OCI-LY7 (cell line): ENCODE measurements around the gene LPP. TPM values are rescaled to one million over a fixed set of nuclear protein-coding genes. Genes with fewer than 3 reads are reported as not detected.

ENCODE experiments used
- BruUV-seq: library from RNA; stranded (reverse); fragments of 400-500 nt; replicated peaks from 2 replicates; lab custom pipeline; 2021; lab: Mats Ljungman, UMichigan
- CTCF ChIA-PET: fragments of 300-600 bp; sonication (Branson Sonifier 250); formaldehyde crosslinking; loops from one replicate; lab custom pipeline; 2022; ENCODE audit warnings: antibody characterized with exemption; ENCODE audit not compliant: unreplicated experiment; lab: Charles Lee
- POLR2A ChIA-PET: fragments of 300-600 bp; sonication (Branson Sonifier 250); formaldehyde crosslinking; loops from one replicate; lab custom pipeline; 2022; ENCODE audit warnings: antibody characterized with exemption; lab: Charles Lee
- DNase-seq: peaks from one replicate; pipeline ENCODE4 v3.0.0-alpha.2; 2015; ENCODE audit warnings: low spot score
- H2AFZ ChIP-seq: fragments of 200-600 bp; sonication (generic), shearing (Covaris generic); 2 replicates; pipeline ENCODE4 v1.6.1; 2014; ENCODE audit warnings: mild to moderate bottlenecking, antibody characterized with exemption, low read length, moderate library complexity
- H3K27ac ChIP-seq: fragments of 200-600 bp; sonication (generic); 2 replicates; pipeline ENCODE4 v1.5.1; 2014; ENCODE audit warnings: mixed run types, low read depth, mild to moderate bottlenecking, moderate library complexity, low read length, inconsistent platforms; ENCODE audit not compliant: poor library complexity, severe bottlenecking
- H3K36me3 ChIP-seq: fragments of 200-600 bp; sonication (generic); 2 replicates; pipeline ENCODE4 v1.6.1; 2014; ENCODE audit warnings: mild to moderate bottlenecking, antibody characterized with exemption, low read length, moderate library complexity, mixed read lengths; ENCODE audit not compliant: insufficient read depth
- H3K4me1 ChIP-seq: fragments of 200-600 bp; sonication (generic); 2 replicates; pipeline ENCODE4 v1.5.1; 2014; ENCODE audit warnings: mild to moderate bottlenecking, low read length; ENCODE audit not compliant: insufficient read depth, poor library complexity, severe bottlenecking
- H3K4me2 ChIP-seq: fragments of 200-600 bp; sonication (generic); 2 replicates; pipeline ENCODE4 v1.6.1; 2014; ENCODE audit warnings: mild to moderate bottlenecking, low read length
- H3K4me3 ChIP-seq: fragments of 200-600 bp; sonication (generic); 2 replicates; pipeline ENCODE4 v1.5.1; 2014; ENCODE audit warnings: mild to moderate bottlenecking, low read depth, low read length; ENCODE audit not compliant: poor library complexity, severe bottlenecking
- H3K79me2 ChIP-seq: fragments of 200-600 bp; sonication (generic); 2 replicates; pipeline ENCODE4 v1.6.1; 2016; ENCODE audit warnings: low read depth, mild to moderate bottlenecking, low read length, moderate library complexity, mixed read lengths; ENCODE audit not compliant: insufficient read depth
- H3K9me2 ChIP-seq: fragments of 200-600 bp; sonication (generic); 2 replicates; pipeline ENCODE4 v1.6.1; 2016; ENCODE audit warnings: mild to moderate bottlenecking, low read length, mixed read lengths; ENCODE audit not compliant: insufficient read depth
- H3K9me3 ChIP-seq: fragments of 200-600 bp; sonication (generic); 2 replicates; pipeline ENCODE4 v1.6.1; 2014; ENCODE audit warnings: mild to moderate bottlenecking, mixed run types, low read length, mixed read lengths
- H4K20me1 ChIP-seq: fragments of 200-600 bp; sonication (generic); 2 replicates; pipeline ENCODE4 v1.6.1; 2014; ENCODE audit warnings: mild to moderate bottlenecking, antibody characterized with exemption, low read length, moderate library complexity, mixed read lengths; ENCODE audit not compliant: insufficient read depth
- CTCF ChIP-seq: fragments of 200-600 bp; sonication (generic); conservative IDR thresholded peaks from 2 replicates; pipeline ENCODE4 v1.5.1; 2014; ENCODE audit warnings: mild to moderate bottlenecking, antibody characterized with exemption, low read length, moderate library complexity, mixed read lengths
- EZH2phosphoT487 ChIP-seq: fragments of 200-600 bp; sonication (generic); IDR thresholded peaks from 2 replicates; pipeline ENCODE4 v1.6.1; 2018; ENCODE audit warnings: low read depth, borderline replicate concordance, mild to moderate bottlenecking, mixed run types, antibody characterized with exemption, low read length, moderate library complexity, mixed read lengths
- intact Hi-C: fragments of 100-400 bp; cut with micrococcal nuclease; formaldehyde crosslinking; loops from one replicate; pipeline ENCODE4 v1.10.0; 2022; ENCODE audit not compliant: unreplicated experiment
- total RNA-seq, 2 experiments: library from RNA; depleted of rRNA in 1 of 2; stranded (reverse); fragments of >200 nt in 1 of 2; shearing (Covaris generic) in 1 of 2; gene quantifications; 2 replicates each; pipeline ENCODE4 v1.2.3, GENCODE V29; 2014 to 2022

The LPP gene
- total RNA-seq, 2 experiments from 2014 or later, result 10.9 to 119 TPM

GRCh38 chr3:188729422-188729821, 575.5 kb downstream of the LPP start:
- H3K4me1 ChIP-seq, result peaks cover 19% of the 10 kb centered on the region
- H3K4me3 ChIP-seq, result peak overlapping the region; percentile 1
- H3K9me3 ChIP-seq, result no peaks in the 10 kb centered on the region
- CTCF ChIA-PET, result no interaction called here
- H4K20me1 ChIP-seq, result no peaks in the 10 kb centered on the region
- H3K36me3 ChIP-seq, result no peaks in the 10 kb centered on the region
- DNase-seq, result peak; percentile 27
- intact Hi-C loops, result no loop called here
- no TSS peak for BruUV-seq
- H3K79me2 ChIP-seq, result no peaks in the 10 kb centered on the region
- H3K9me2 ChIP-seq, result no peaks in the 10 kb centered on the region
- TF ChIP-seq EZH2phosphoT487 (no peak), CTCF (no peak)
- POLR2A ChIA-PET, result interaction anchor here (0.7 to 1.5 kb wide), 5 partner anchors 9 to 208 kb away, joined by 3 to 4 read pairs (median 3); no protein-coding TSS in a partner anchor
- H2AFZ ChIP-seq, result peak overlapping the region; percentile 38; the same call in 1 of the 2 replicates
- H3K4me2 ChIP-seq, result peak overlapping the region; percentile 45
- H3K27ac ChIP-seq, result no peak overlapping the region

- no peak overlapping the region for H2AFZ ChIP-seq
- H3K27ac ChIP-seq, result no peak overlapping the region
- TF ChIP-seq EZH2phosphoT487 (no peak), CTCF (no peak)
- DNase-seq, result no peak
- no peak overlapping the region for H3K4me2 ChIP-seq
- H3K9me2 ChIP-seq, result no peaks in the 10 kb centered on the region
- no TSS peak for BruUV-seq
- intact Hi-C loops, result no loop called here
- peaks cover 9% of the 10 kb centered on the region for H3K4me1 ChIP-seq
- H3K79me2 ChIP-seq, result no peaks in the 10 kb centered on the region
- H4K20me1 ChIP-seq, result no peaks in the 10 kb centered on the region
- H3K9me3 ChIP-seq, result no peaks in the 10 kb centered on the region
- CTCF ChIA-PET, result interaction anchor here (1.1 kb wide), 1 partner anchor 14 kb away, joined by 4 read pairs; no protein-coding TSS in a partner anchor
- H3K36me3 ChIP-seq, result no peaks in the 10 kb centered on the region
- H3K4me3 ChIP-seq, result no peak overlapping the region
- POLR2A ChIA-PET, result interaction anchor here (1.0 kb wide), 1 partner anchor 10 kb away, joined by 4 read pairs; no protein-coding TSS in a partner anchor
Observed at GRCh38 chr3:188734395-188734794, 580.4 kb downstream of the LPP start.

DNA sequence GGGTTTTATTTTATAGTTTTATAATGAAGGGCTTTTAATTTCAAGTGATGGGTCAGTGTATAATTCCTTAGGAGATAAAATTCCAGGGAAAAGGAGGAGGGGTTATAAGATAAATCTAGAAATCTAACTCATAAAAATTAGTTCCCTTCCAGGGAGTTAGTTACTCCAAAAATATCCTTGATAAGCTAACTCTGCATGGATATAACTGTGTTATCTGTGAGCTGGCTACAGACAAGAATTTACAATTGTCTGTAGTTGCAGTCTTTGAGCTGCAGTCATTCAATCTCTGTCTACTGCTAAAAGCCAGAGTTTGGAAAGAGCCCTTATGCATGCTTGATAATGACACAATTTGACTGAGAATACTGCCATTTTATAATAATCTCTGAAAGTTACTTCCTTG, 585.6 kb downstream of the LPP start:
- H3K9me3 ChIP-seq, result no peaks in the 10 kb centered on the region
- DNase-seq, result no peak
- no peak overlapping the region for H3K4me3 ChIP-seq
- H3K9me2 ChIP-seq, result no peaks in the 10 kb centered on the region
- no peak overlapping the region for H3K4me2 ChIP-seq
- no peak overlapping the region for H3K27ac ChIP-seq
- intact Hi-C loops, result no loop called here
- no peaks in the 10 kb centered on the region for H3K4me1 ChIP-seq
- ChIA-PET POLR2A (no interaction called here), CTCF (no interaction called here)
- H4K20me1 ChIP-seq, result no peaks in the 10 kb centered on the region
- H3K79me2 ChIP-seq, result no peaks in the 10 kb centered on the region
- no peaks in the 10 kb centered on the region for H3K36me3 ChIP-seq
- TF ChIP-seq CTCF, result no peak
- TF ChIP-seq EZH2phosphoT487, result no peak
- BruUV-seq, result no TSS peak
- no peak overlapping the region for H2AFZ ChIP-seq
